ENCODE measurements around the gene TRERF1.

- no peak for TF ChIP-seq CTCF (IDR thresholded peaks at IDR 0.05; ENCODE audit: insufficient read depth, low read length, poor library complexity, severe bottlenecking)
- TF ChIP-seq EZH2phosphoT487 (conservative IDR thresholded peaks at IDR 0.05; ENCODE audit: low read length) = no peak
Observed at GRCh38 chr6:42423244-42423643, 28.5 kb downstream of the TRERF1 start.
